PC-3 (cell line): Measurements from ENCODE around the gene SCGB1D4.

ENCODE experiments used
- EZH2 ChIP-seq: fragments of 300-600 bp; sonication (generic); IDR thresholded peaks from one replicate; pipeline ENCODE4 v1.6.1; 2017; ENCODE audit warnings: antibody characterized with exemption, mild to moderate bottlenecking, low read length; ENCODE audit not compliant: unreplicated experiment
- EZH2phosphoT487 ChIP-seq: fragments of 300-600 bp; sonication (generic); IDR thresholded peaks from 2 replicates; pipeline ENCODE4 v1.6.1; 2018; ENCODE audit warnings: mild to moderate bottlenecking, antibody characterized with exemption, low read length, borderline replicate concordance
- TF ChIP-seq, protein P1 (sequence below): fragments of 300-600 bp; sonication (generic); conservative IDR thresholded peaks from 2 replicates; pipeline ENCODE4 v1.5.1; 2017; ENCODE audit warnings: antibody characterized with exemption, low read depth, mild to moderate bottlenecking, low read length

- TF ChIP-seq, protein P1, sequence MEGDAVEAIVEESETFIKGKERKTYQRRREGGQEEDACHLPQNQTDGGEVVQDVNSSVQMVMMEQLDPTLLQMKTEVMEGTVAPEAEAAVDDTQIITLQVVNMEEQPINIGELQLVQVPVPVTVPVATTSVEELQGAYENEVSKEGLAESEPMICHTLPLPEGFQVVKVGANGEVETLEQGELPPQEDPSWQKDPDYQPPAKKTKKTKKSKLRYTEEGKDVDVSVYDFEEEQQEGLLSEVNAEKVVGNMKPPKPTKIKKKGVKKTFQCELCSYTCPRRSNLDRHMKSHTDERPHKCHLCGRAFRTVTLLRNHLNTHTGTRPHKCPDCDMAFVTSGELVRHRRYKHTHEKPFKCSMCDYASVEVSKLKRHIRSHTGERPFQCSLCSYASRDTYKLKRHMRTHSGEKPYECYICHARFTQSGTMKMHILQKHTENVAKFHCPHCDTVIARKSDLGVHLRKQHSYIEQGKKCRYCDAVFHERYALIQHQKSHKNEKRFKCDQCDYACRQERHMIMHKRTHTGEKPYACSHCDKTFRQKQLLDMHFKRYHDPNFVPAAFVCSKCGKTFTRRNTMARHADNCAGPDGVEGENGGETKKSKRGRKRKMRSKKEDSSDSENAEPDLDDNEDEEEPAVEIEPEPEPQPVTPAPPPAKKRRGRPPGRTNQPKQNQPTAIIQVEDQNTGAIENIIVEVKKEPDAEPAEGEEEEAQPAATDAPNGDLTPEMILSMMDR = peak; percentile 69
- TF ChIP-seq EZH2 = no peak
- no peak for TF ChIP-seq EZH2phosphoT487
Measured at GRCh38 chr11:62269654-62270278, 29.1 kb downstream of the SCGB1D4 start, which contains the start of gene SCGB2A2.
